Osteocyte (in vitro differentiated cells): Measurements from ENCODE around the gene HOXD11. TPM values are rescaled to one million over a fixed set of nuclear protein-coding genes. Genes with fewer than 3 reads are reported as not detected.

Experiments
- DNase-seq: peaks from one replicate; pipeline ENCODE4 v3.0.0; 2021; ENCODE audit warnings: mixed read lengths; ENCODE audit not compliant: unreplicated experiment; ENCODE audit errors: extremely low spot score
- H3K27ac Mint-ChIP-seq: one replicate; pipeline ENCODE4 v1.8.0; 2021; ENCODE audit warnings: mild to moderate bottlenecking, mixed read lengths; ENCODE audit not compliant: unreplicated experiment
- H3K27me3 Mint-ChIP-seq: one replicate; pipeline ENCODE4 v1.8.0; 2021; ENCODE audit warnings: mixed read lengths; ENCODE audit not compliant: unreplicated experiment
- H3K36me3 Mint-ChIP-seq: one replicate; pipeline ENCODE4 v1.8.0; 2021; ENCODE audit warnings: mixed read lengths; ENCODE audit not compliant: unreplicated experiment
- H3K4me1 Mint-ChIP-seq: one replicate; pipeline ENCODE4 v1.8.0; 2021; ENCODE audit warnings: mixed read lengths; ENCODE audit not compliant: unreplicated experiment
- H3K4me3 Mint-ChIP-seq: one replicate; pipeline ENCODE4 v1.8.0; 2021; ENCODE audit warnings: mild to moderate bottlenecking, moderate library complexity, mixed read lengths; ENCODE audit not compliant: unreplicated experiment
- H3K9me3 Mint-ChIP-seq: one replicate; pipeline ENCODE4 v1.8.0; 2021; ENCODE audit warnings: mixed read lengths; ENCODE audit not compliant: unreplicated experiment
- total RNA-seq: library from RNA; stranded (reverse); gene quantifications from 2 replicates; pipeline ENCODE4 v1.2.1, GENCODE V29; 2021
- TF ChIP-seq, protein P1 (sequence below): fragments of 200-600 bp; sonication (generic); IDR thresholded peaks from 2 replicates; pipeline ENCODE4 v1.5.0; 2021; ENCODE audit warnings: antibody characterized with exemption, mild to moderate bottlenecking, moderate library complexity

The HOXD11 gene
- total RNA-seq, 1 donor from 2014 or later, result not detected

DNA sequence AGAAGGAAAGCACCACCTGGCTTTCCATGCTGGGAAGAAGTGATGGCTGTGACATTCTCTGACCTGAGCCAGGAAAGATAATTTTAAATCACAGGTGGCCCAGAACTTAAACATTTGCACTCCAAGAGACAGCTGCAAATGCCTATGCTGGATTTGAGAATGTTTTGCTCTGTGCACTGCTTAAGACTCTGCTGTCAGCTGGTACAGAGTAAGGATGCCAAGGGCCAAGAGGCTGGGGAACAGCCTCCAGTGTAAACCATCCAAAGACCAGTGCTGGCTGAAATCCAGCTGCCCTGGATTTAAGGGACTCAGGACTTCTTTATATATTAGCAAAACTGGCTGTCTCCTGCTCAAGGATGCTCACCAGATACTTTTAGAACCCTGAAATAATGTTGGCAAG lies 26.3 kb downstream of the HOXD11 start:
- H3K27ac Mint-ChIP-seq, result no peak overlapping the region
- H3K27me3 Mint-ChIP-seq, result peaks cover 84% of the 10 kb centered on the region
- no peak overlapping the region for H3K4me3 Mint-ChIP-seq
- DNase-seq, result no peak
- peaks cover 3% of the 10 kb centered on the region for H3K9me3 Mint-ChIP-seq
- peaks cover 3% of the 10 kb centered on the region for H3K36me3 Mint-ChIP-seq
- TF ChIP-seq, protein P1, sequence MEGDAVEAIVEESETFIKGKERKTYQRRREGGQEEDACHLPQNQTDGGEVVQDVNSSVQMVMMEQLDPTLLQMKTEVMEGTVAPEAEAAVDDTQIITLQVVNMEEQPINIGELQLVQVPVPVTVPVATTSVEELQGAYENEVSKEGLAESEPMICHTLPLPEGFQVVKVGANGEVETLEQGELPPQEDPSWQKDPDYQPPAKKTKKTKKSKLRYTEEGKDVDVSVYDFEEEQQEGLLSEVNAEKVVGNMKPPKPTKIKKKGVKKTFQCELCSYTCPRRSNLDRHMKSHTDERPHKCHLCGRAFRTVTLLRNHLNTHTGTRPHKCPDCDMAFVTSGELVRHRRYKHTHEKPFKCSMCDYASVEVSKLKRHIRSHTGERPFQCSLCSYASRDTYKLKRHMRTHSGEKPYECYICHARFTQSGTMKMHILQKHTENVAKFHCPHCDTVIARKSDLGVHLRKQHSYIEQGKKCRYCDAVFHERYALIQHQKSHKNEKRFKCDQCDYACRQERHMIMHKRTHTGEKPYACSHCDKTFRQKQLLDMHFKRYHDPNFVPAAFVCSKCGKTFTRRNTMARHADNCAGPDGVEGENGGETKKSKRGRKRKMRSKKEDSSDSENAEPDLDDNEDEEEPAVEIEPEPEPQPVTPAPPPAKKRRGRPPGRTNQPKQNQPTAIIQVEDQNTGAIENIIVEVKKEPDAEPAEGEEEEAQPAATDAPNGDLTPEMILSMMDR, result no peak
- peaks cover 29% of the 10 kb centered on the region for H3K4me1 Mint-ChIP-seq

GRCh38 chr2:176134035-176134434 lies 27.0 kb downstream of the HOXD11 start:
- H3K27me3 Mint-ChIP-seq, result peaks cover 84% of the 10 kb centered on the region
- peaks cover 4% of the 10 kb centered on the region for H3K9me3 Mint-ChIP-seq
- peaks cover 4% of the 10 kb centered on the region for H3K36me3 Mint-ChIP-seq
- peaks cover 23% of the 10 kb centered on the region for H3K4me1 Mint-ChIP-seq
- TF ChIP-seq, protein P1, result no peak
- H3K4me3 Mint-ChIP-seq, result no peak overlapping the region
- DNase-seq, result no peak
- H3K27ac Mint-ChIP-seq, result no peak overlapping the region

DNA sequence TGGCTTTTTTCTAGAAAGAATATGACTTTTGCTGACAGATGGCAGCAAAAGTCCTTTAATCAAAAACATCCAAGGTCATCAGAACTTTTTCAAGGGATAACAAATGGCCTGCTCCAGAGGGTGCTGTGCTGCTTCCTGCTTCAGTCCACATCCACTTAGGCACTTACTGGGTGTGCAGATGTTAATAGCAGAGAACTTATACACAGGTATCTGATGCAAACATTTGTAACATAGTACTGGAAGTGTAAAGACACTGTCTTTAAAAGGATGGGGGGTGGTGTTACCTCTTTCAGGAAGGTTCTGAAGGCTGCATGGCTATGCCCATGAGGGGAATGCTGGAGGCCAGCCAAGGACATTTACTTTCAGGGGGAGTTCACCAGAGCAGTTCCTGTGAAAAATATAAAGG lies 28.0 kb downstream of the HOXD11 start:
- Mint-ChIP-seq H3K36me3 (peaks cover 5% of the 10 kb centered on the region), H3K4me3 (no peak overlapping the region), H3K4me1 (peaks cover 20% of the 10 kb centered on the region), H3K27ac (no peak overlapping the region), H3K9me3 (peaks cover 4% of the 10 kb centered on the region), H3K27me3 (peaks cover 89% of the 10 kb centered on the region)
- no peak for DNase-seq
- TF ChIP-seq, protein P1, result no peak

DNA sequence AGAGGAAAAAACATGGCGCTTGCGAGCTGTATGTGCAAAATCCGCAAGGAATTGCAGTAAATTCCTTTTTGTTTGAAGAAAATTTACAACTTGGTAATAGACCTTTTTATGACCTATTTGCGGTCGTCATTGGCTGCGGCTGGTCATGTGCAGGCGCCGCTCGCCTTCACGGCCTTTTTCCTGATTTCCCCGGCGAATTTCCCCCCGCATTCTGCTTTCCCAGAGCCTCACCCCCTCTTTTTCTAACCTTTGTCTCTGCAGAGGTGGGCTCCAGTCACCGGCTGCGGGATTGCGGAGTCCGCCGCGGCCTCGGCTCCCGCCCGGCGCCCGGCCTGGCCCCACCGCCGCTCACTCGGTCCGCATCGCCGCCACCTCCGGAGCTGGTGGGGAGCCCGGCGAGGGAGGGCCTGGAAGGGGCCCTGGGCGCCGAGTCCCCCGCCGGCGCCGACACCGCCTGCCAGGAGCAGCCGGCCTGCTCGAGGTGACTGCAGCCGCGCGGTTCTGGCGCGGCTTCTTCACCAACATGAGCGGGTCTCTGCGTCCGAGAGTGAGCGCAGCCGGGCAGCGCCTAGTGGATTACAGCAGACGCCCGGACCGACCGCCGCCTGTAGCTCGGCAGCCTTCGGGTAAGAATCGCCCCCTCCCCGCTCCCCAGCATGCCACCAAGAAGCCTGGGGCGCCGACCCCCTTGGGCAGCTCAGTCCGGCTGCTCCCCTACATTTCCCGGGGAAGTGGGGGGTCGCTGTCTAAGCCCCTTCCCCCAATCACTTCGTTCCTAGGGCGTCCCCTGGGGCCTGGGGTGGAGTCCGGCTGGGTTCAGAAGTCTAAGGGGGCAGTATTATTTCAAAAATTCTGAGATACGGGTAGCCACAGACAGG lies 29.5 kb downstream of the HOXD11 start:
- H3K4me1 Mint-ChIP-seq, result peaks cover 18% of the 10 kb centered on the region
- H3K4me3 Mint-ChIP-seq, result peak overlapping the region; percentile 67
- H3K36me3 Mint-ChIP-seq, result peaks cover 5% of the 10 kb centered on the region
- peaks cover 4% of the 10 kb centered on the region for H3K9me3 Mint-ChIP-seq
- H3K27ac Mint-ChIP-seq, result no peak overlapping the region
- TF ChIP-seq, protein P1, result no peak
- H3K27me3 Mint-ChIP-seq, result peaks cover 88% of the 10 kb centered on the region
- DNase-seq, result no peak

DNA sequence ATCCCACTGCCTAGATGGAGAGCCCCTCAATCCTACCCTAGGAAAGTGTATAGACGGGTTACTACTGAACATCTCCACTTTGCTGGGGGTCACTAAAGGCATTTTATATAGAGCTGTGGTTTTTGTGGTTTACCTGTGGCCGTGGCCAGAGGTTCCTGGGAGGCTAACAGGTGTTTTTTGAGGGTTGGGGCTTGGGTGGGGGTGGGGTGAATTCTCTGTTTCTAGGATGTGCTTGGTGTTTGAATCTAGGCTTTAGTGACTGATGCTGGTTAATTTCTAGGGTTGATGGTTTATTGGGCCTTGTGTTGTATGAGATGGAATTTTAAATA lies 30.1 kb downstream of the HOXD11 start:
- peaks cover 14% of the 10 kb centered on the region for H3K4me1 Mint-ChIP-seq
- peaks cover 89% of the 10 kb centered on the region for H3K27me3 Mint-ChIP-seq
- H3K4me3 Mint-ChIP-seq, result no peak overlapping the region
- H3K27ac Mint-ChIP-seq, result no peak overlapping the region
- peaks cover 4% of the 10 kb centered on the region for H3K9me3 Mint-ChIP-seq
- TF ChIP-seq, protein P1, result no peak
- DNase-seq, result no peak
- peaks cover 5% of the 10 kb centered on the region for H3K36me3 Mint-ChIP-seq
